Sigmoid colon (tissue), 7 donors: ENCODE results near the gene EVA1B. TPM values are rescaled to one million over a fixed set of nuclear protein-coding genes. Genes with fewer than 3 reads are reported as not detected.

ENCODE experiments used
- DNase-seq: peaks from one replicate; pipeline ENCODE4 v3.0.0-alpha.2; 2019
- H3K27ac ChIP-seq, 4 donors: fragments of 200-600 bp; sonication (generic); one replicate each; pipeline ENCODE4 v1.5.1; 2016 to 2019; ENCODE audit warnings: mild to moderate bottlenecking in 1 of 4
- H3K27me3 ChIP-seq, 3 donors: fragments of 200-600 bp; sonication (generic); one replicate each; pipeline ENCODE4 v1.5.1; 2019; ENCODE audit warnings: mild to moderate bottlenecking in 1 of 3
- H3K36me3 ChIP-seq, 4 donors: fragments of 200-600 bp; sonication (generic); one replicate each; pipeline ENCODE4 v1.5.1; 2016 to 2019
- H3K4me1 ChIP-seq, 4 donors: fragments of 200-600 bp; sonication (generic); one replicate each; pipeline ENCODE4 v1.5.1; 2017 to 2019
- H3K4me3 ChIP-seq, 4 donors: fragments of 200-600 bp; sonication (generic); one replicate each; pipeline ENCODE4 v1.5.1; 2017 to 2019; ENCODE audit warnings: mild to moderate bottlenecking in 2 of 4, moderate library complexity in 1 of 4
- H3K9me3 ChIP-seq, 4 donors: fragments of 200-600 bp in 3 of 4; sonication (generic) in 3 of 4; one replicate each; pipeline versions ENCODE4 v1.5.1 to v1.6.1; 2013 to 2019
- CTCF ChIP-seq, 4 experiments: fragments of 450-650 bp in 3 of 4; fragments of 200-600 bp in 1 of 4; IDR thresholded peaks; one replicate each; pipeline ENCODE4 v1.5.1; 2016 to 2019; ENCODE audit warnings: antibody characterized with exemption in 4 of 4, mild to moderate bottlenecking in 3 of 4, moderate library complexity in 2 of 4
- EP300 ChIP-seq, 4 donors: sonication (generic); formaldehyde crosslinking; IDR thresholded peaks; one replicate each; pipeline ENCODE4 v1.6.1; 2017; ENCODE audit warnings: antibody characterized with exemption in 4 of 4
- POLR2A ChIP-seq, 2 donors: fragments of 450-650 bp; IDR thresholded peaks; one replicate each; pipeline ENCODE4 v1.6.1; 2016; ENCODE audit warnings: antibody characterized with exemption in 2 of 2, mild to moderate bottlenecking in 2 of 2, moderate library complexity in 2 of 2
- POLR2AphosphoS5 ChIP-seq, 4 donors: sonication (generic); formaldehyde crosslinking; IDR thresholded peaks; one replicate each; pipeline ENCODE4 v1.6.1; 2017; ENCODE audit warnings: antibody characterized with exemption in 4 of 4
- WGBS, 2 donors: extraction: QIAGEN DNeasy Blood & Tissue Kit; methylation state at CpG; one replicate each; pipeline ENCODE4 v1.1.7; 2013; 5-methylcytosine and 5-hydroxymethylcytosine counted together
- intact Hi-C: fragments of 100-400 bp; cut with DNase I; formaldehyde crosslinking; loops from one replicate; pipeline ENCODE4 v1.15.1; 2023
- polyA plus RNA-seq, 3 donors: library from polyadenylated mRNA; stranded (reverse); fragments of 200-250 nt; gene quantifications; one replicate each; pipeline ENCODE4 v1.2.3, GENCODE V29; 2013
- total RNA-seq, 4 donors: library from RNA; depleted of rRNA; stranded (reverse); fragments of >200 nt; gene quantifications; one replicate each; pipeline ENCODE4 v1.1.0, GENCODE V29; 2016
- donor health status: healthy with polysubstance abuse.
- donor health status: Bipolar disorder and iron deficiency.
- donor health status: healthy.

The EVA1B gene
- total and polyA plus RNA-seq, 7 donors: 5.8 to 102 (median 46.7) TPM

GRCh38 chr1:36306210-36306901 is 17.1 kb downstream of the EVA1B start, which contains the start of gene SH3D21:
TSS of gene SH3D21 (plus strand) at chr1:36306368. CDS start at chr1:36306421, 53 bp downstream.
- peak in 2 of 4 donors; percentile 21 to 38 for TF ChIP-seq POLR2AphosphoS5 (IDR thresholded peaks at IDR 0.05)
- TF ChIP-seq POLR2A (IDR thresholded peaks at IDR 0.05): peak in 1 of 2 donors; percentile 7
- TF ChIP-seq CTCF (IDR thresholded peaks at IDR 0.05): no peak
- no peak for TF ChIP-seq EP300 (IDR thresholded peaks at IDR 0.05)
- WGBS, 2 donors: 1 to 4% methylated on average over 65 of the region's 65 CpGs
- Histone ChIP-seq H3K27ac (peak within 1 kb of the TSS; percentile 69 to 84 (median 78)), H3K27me3 (no peaks in the 10 kb centered on the region), H3K4me3 (peak within 1 kb of the TSS; percentile 57 to 92 (median 71)), H3K4me1 (peaks cover 2 to 25% (median 17%) of the 10 kb centered on the region in 4 donors), H3K9me3 (no peaks in the 10 kb centered on the region), H3K36me3 (peaks cover 11 to 34% (median 27%) of the 10 kb centered on the region in 4 donors)
- peak; percentile 73 for DNase-seq
- intact Hi-C loops: loop anchor here (5.0 kb wide), 1 partner anchor 61 kb away; no protein-coding TSS in a partner anchor

- peak overlapping the region in 3 of 4 donors; percentile 69 to 92 (median 73) for H3K4me3 ChIP-seq
- peaks cover 15 to 39% (median 32%) of the 10 kb centered on the region in 4 donors for H3K36me3 ChIP-seq
- H3K27ac ChIP-seq: peak overlapping the region; percentile 69 to 84 (median 78)
- H3K9me3 ChIP-seq: no peaks in the 10 kb centered on the region
- intact Hi-C loops: loop anchor here (5.0 kb wide), 1 partner anchor 61 kb away; no protein-coding TSS in a partner anchor
- WGBS, 2 donors: 55 to 77% methylated on average over 7 of the region's 7 CpGs
- H3K4me1 ChIP-seq: peaks cover 2 to 25% (median 17%) of the 10 kb centered on the region in 4 donors
- no peak for DNase-seq
- TF ChIP-seq POLR2AphosphoS5 (IDR thresholded peaks at IDR 0.05) (no peak), CTCF (IDR thresholded peaks at IDR 0.05) (no peak), POLR2A (IDR thresholded peaks at IDR 0.05) (no peak), EP300 (IDR thresholded peaks at IDR 0.05) (no peak)
- no peaks in the 10 kb centered on the region for H3K27me3 ChIP-seq
Measured at GRCh38 chr1:36305915-36306209, 17.6 kb downstream of the EVA1B start.

- peak; percentile 47 for DNase-seq
- H3K4me1 ChIP-seq: peaks cover 2 to 25% (median 17%) of the 10 kb centered on the region in 4 donors
- 74 to 79% methylated on average over 10 of the region's 10 CpGs for WGBS, 2 donors
Measured at GRCh38 chr1:36304970-36305914, 18.2 kb downstream of the EVA1B start.

GRCh38 chr1:36304521-36304920 is 18.9 kb downstream of the EVA1B start:
- intact Hi-C loops: no loop called here
- no peak overlapping the region for H3K27ac ChIP-seq
- peak; percentile 67 for DNase-seq

More at GRCh38 chr1:36304970-36305914, 18.2 kb downstream of the EVA1B start:
- Histone ChIP-seq H3K36me3 (peaks cover 17 to 45% (median 38%) of the 10 kb centered on the region in 4 donors), H3K27me3 (no peaks in the 10 kb centered on the region), H3K9me3 (no peaks in the 10 kb centered on the region), H3K27ac (peak overlapping the region; percentile 69 to 84 (median 78)), H3K4me3 (no peak overlapping the region)
- intact Hi-C loops: loop anchor here (5.0 kb wide), 1 partner anchor 62 kb away; no protein-coding TSS in a partner anchor
- no peak for TF ChIP-seq EP300 (IDR thresholded peaks at IDR 0.05)
- TF ChIP-seq POLR2AphosphoS5 (IDR thresholded peaks at IDR 0.05): no peak

More at GRCh38 chr1:36304521-36304920, 18.9 kb downstream of the EVA1B start:
- Histone ChIP-seq H3K4me3 (no peak overlapping the region), H3K27me3 (no peaks in the 10 kb centered on the region), H3K9me3 (no peaks in the 10 kb centered on the region), H3K36me3 (peaks cover 17 to 49% (median 44%) of the 10 kb centered on the region in 4 donors), H3K4me1 (peaks cover 2 to 25% (median 19%) of the 10 kb centered on the region in 4 donors)
- WGBS, 2 donors: 63 to 78% methylated on average over 7 of the region's 7 CpGs
- no peak for TF ChIP-seq CTCF (IDR thresholded peaks at IDR 0.05)
- no peak for TF ChIP-seq EP300 (IDR thresholded peaks at IDR 0.05)
- no peak for TF ChIP-seq POLR2A (IDR thresholded peaks at IDR 0.05)
- TF ChIP-seq POLR2AphosphoS5 (IDR thresholded peaks at IDR 0.05): no peak
